ENCODE data around the gene IPPK. TPM values are rescaled to one million over a fixed set of nuclear protein-coding genes. Genes with fewer than 3 reads are reported as not detected.

The IPPK gene
- total RNA-seq, 1 donor from 2014 or later = 8.7 TPM

DNA sequence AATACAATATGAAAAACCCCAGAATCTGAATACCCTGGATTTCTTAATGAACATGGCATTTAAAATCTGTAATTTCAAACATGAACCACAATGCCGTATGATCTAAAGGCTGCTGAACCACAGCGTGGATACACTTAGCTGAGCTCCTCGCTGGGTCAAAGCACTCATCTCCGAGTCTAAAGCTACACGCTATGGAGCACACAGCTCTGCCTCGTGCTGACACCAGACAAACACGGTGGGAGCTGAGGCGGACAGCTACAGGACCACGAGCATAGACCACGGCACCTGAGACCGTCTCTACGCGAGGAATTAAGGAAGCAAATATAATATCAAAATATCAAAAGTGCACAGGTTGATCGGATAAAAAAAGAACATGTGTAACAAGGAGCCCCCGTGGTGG lies 42.8 kb upstream of the IPPK start:
- H3K27ac Mint-ChIP-seq (ENCODE audit: unreplicated experiment) = no peak overlapping the region
- no peaks in the 10 kb centered on the region for H3K9me3 Mint-ChIP-seq (ENCODE audit: low read depth)
- DNase-seq (ENCODE audit: low spot score) = no peak
- H3K27me3 Mint-ChIP-seq (ENCODE audit: low read depth) = no peaks in the 10 kb centered on the region
- TF ChIP-seq, protein P1, sequence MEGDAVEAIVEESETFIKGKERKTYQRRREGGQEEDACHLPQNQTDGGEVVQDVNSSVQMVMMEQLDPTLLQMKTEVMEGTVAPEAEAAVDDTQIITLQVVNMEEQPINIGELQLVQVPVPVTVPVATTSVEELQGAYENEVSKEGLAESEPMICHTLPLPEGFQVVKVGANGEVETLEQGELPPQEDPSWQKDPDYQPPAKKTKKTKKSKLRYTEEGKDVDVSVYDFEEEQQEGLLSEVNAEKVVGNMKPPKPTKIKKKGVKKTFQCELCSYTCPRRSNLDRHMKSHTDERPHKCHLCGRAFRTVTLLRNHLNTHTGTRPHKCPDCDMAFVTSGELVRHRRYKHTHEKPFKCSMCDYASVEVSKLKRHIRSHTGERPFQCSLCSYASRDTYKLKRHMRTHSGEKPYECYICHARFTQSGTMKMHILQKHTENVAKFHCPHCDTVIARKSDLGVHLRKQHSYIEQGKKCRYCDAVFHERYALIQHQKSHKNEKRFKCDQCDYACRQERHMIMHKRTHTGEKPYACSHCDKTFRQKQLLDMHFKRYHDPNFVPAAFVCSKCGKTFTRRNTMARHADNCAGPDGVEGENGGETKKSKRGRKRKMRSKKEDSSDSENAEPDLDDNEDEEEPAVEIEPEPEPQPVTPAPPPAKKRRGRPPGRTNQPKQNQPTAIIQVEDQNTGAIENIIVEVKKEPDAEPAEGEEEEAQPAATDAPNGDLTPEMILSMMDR (IDR thresholded peaks at IDR 0.05) = no peak
- peaks cover 16% of the 10 kb centered on the region for H3K36me3 Mint-ChIP-seq (ENCODE audit: low read depth)
- no peaks in the 10 kb centered on the region for H3K4me1 Mint-ChIP-seq (ENCODE audit: low read depth)
- no peak overlapping the region for H3K4me3 Mint-ChIP-seq (ENCODE audit: unreplicated experiment)

- Mint-ChIP-seq H3K27me3 (ENCODE audit: low read depth) (no peaks in the 10 kb centered on the region), H3K27ac (ENCODE audit: unreplicated experiment) (no peak overlapping the region), H3K36me3 (ENCODE audit: low read depth) (peaks cover 14% of the 10 kb centered on the region), H3K4me3 (ENCODE audit: unreplicated experiment) (no peak overlapping the region), H3K9me3 (ENCODE audit: low read depth) (no peaks in the 10 kb centered on the region), H3K4me1 (ENCODE audit: low read depth) (no peaks in the 10 kb centered on the region)
- TF ChIP-seq, protein P1 (IDR thresholded peaks at IDR 0.05) = no peak
- no peak for DNase-seq (ENCODE audit: low spot score)
Observed at GRCh38 chr9:92711844-92712243, 41.9 kb upstream of the IPPK start.

DNA sequence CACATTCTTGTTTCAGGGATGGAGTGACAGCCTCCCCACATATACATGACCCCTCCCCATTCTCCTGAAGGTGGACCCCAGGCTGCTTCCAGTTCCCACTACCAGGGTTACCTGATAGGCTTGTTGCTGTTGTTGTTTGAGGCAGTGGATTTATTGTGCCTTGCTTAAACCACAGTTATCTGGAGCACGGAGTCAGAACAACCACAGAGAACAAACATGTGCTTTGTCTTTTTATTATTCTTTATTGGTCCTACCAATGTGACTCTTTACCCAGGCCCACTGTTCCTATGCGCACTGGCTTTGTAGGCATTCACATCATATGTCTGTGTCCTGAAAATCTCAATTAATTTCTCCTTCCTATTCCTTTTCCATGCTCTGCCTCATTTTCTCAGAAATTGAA lies 41.2 kb upstream of the IPPK start:
- Mint-ChIP-seq H3K36me3 (ENCODE audit: low read depth) (peaks cover 14% of the 10 kb centered on the region), H3K4me3 (ENCODE audit: unreplicated experiment) (no peak overlapping the region), H3K4me1 (ENCODE audit: low read depth) (no peaks in the 10 kb centered on the region), H3K27ac (ENCODE audit: unreplicated experiment) (no peak overlapping the region), H3K27me3 (ENCODE audit: low read depth) (no peaks in the 10 kb centered on the region), H3K9me3 (ENCODE audit: low read depth) (no peaks in the 10 kb centered on the region)
- no peak for DNase-seq (ENCODE audit: low spot score)
- TF ChIP-seq, protein P1 (IDR thresholded peaks at IDR 0.05) = no peak

DNA sequence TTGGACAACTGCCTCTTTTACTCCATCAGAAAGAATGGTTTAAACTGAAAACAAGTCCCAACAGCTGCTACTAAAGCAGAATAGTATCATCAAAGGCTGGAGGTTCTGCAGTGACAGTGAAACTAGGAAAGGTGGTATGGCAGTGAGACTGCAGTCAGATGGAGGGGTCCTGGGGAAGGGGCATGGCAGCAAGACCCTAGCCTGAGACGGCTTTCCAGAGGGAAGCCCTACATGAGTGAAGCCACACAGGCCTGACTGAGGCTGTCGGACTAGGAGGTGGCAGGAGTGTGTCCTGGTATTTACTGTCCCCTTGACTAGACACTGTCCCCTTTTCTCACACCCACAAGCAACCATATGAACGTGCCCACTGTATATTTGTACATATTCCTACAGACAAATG lies 40.4 kb upstream of the IPPK start:
- no peak for DNase-seq (ENCODE audit: low spot score)
- Mint-ChIP-seq H3K4me3 (ENCODE audit: unreplicated experiment) (no peak overlapping the region), H3K9me3 (ENCODE audit: low read depth) (no peaks in the 10 kb centered on the region), H3K4me1 (ENCODE audit: low read depth) (no peaks in the 10 kb centered on the region), H3K36me3 (ENCODE audit: low read depth) (peaks cover 14% of the 10 kb centered on the region), H3K27me3 (ENCODE audit: low read depth) (no peaks in the 10 kb centered on the region), H3K27ac (ENCODE audit: unreplicated experiment) (no peak overlapping the region)
- TF ChIP-seq, protein P1 (IDR thresholded peaks at IDR 0.05) = no peak

- H3K4me1 Mint-ChIP-seq (ENCODE audit: low read depth) = no peaks in the 10 kb centered on the region
- TF ChIP-seq, protein P1 (IDR thresholded peaks at IDR 0.05) = no peak
- H3K4me3 Mint-ChIP-seq (ENCODE audit: unreplicated experiment) = no peak overlapping the region
- DNase-seq (ENCODE audit: low spot score) = no peak
- no peak overlapping the region for H3K27ac Mint-ChIP-seq (ENCODE audit: unreplicated experiment)
- peaks cover 14% of the 10 kb centered on the region for H3K36me3 Mint-ChIP-seq (ENCODE audit: low read depth)
- no peaks in the 10 kb centered on the region for H3K27me3 Mint-ChIP-seq (ENCODE audit: low read depth)
- H3K9me3 Mint-ChIP-seq (ENCODE audit: low read depth) = no peaks in the 10 kb centered on the region
Observed at GRCh38 chr9:92709954-92710353, 40.0 kb upstream of the IPPK start.

All from chondrocyte (in vitro differentiated cells).